Tongue (tissue), 2 donors: Measurements from ENCODE around the gene GRAP2. TPM values are rescaled to one million over a fixed set of nuclear protein-coding genes. Genes with fewer than 3 reads are reported as not detected.

Experiments used
- DNase-seq: peaks from one replicate; pipeline ENCODE4 v3.0.0-alpha.2; 2015
- total RNA-seq: library from RNA; depleted of rRNA; stranded (reverse); fragments of >200 nt; gene quantifications from one replicate; pipeline ENCODE4 v1.2.3, GENCODE V29; 2014

The GRAP2 gene
- total RNA-seq, 1 donor from 2014 or later = 2.8 TPM

GRCh38 chr22:39925909-39926679, 25.2 kb downstream of the GRAP2 start:
- no peak for DNase-seq

DNA sequence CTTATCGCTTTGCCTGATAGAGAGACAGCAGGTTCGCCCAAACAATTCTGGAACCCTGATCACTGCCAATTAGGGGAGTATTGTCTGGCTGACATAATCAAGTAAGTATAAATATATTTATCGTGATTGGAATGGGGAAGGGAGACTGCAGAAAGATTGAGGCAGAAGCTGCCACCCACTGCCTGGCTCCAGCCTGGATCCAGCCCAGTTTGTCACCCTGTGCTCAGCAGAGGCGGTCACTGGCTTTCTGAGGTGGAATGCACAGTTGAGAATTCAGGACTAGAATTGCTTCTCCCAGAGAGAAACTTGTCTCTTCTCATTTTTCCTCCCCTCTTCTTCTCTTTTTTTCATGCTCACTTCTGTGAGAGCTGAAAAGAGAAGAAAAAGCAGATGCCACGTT, 25.9 kb downstream of the GRAP2 start:
- DNase-seq = no peak

DNA sequence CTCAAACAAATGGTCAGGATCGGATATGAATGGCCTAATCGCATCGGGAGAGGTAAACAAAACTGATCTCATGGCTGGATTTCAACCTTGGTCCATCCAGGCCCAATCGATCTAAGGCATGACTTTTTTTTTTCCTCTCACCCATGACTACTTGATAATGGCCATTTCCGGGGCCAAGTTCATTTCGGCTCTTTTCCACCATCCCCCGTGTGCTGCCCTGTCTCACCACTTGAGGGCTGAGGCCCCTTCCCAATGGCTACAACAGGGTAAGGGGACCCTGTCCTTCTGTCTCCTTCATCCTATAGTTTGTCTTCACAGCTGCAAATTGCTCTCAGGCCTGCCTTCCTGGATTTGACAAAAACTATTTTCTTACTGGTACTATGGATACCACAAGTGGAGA, 26.7 kb downstream of the GRAP2 start:
- no peak for DNase-seq

DNA sequence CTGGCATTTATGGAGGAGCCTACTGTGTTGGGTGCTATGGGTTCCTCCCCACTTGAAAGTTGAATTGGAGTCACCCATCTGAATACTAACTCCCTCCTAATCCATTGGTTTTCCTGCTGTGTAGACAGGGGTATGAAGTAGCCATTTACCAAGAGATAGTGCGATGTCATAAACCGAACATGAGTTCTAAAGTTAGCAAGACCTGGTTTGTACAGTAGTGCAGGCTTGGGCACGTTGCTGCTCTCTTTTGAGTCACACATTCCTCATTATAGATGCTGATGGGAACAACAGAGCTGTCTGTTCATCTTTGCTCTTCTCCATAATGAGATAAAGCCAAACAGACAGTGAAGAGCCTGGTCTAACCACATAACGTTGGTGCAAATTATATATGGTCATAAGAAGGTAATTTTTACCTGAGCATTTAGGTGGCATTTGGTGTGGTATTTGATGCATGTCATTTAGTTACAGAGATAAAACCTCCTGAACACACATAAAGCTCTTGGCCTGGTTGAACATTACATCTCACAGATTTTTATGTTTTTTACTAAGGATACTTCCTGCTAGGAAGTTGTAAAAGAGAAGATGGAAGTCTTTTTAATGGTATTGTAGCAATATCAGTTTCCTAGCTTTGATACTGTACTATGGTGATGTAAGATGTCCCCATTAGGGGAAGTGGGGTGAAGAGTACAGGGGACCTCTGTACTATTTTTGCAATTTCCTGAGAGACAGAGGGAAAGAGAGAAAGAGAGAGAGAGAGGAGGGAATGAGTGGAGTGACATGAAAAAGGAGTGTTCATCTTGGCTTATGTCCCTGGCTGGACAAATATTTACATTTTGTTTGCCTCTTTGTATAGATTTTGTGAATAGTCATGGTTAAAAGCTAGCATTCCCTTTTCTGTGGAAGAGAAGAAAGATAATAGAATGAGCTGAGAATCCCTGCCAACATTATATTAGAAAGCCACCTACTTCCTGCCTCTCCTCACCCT, 27.9 kb downstream of the GRAP2 start:
- no peak for DNase-seq

DNA sequence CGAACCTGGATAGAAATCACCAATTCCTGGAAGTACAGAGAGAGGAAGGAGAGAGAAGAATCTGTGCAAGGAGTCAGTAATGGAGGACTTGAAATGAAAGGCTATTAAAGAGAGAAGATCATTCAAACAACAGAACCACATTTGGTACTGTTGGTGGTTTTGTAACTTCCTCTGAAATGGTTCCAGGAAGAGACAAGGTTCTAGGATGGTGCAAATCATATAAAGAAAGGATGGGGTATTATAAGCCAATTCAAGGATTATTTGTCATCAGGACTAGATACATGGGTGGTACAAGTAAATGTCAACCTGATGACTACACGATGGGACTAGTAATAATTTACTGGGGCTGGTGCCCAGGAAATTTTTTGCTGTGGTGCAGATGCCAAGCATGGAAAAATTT, 30.4 kb downstream of the GRAP2 start:
- no peak for DNase-seq

DNA sequence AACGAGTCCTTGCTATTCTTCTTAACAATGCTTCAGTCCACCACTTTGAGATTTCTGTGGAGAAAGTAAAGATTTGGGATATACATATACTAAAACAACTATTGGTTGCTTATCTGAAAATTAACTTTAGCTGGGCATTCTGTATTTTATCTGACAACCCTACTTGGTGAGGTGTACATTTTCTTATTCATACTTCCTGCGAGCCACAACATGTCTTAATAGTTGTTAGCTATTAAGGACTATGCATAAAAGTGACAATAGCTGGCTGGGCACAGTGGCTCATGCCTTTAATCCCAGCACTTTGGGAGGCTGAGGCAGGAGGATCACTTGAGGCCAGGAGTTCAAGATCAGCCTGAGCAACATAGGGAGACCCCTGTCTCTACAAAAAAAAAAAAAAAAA, 31.3 kb downstream of the GRAP2 start:
- DNase-seq = no peak

GRCh38 chr22:39932918-39933649, 32.2 kb downstream of the GRAP2 start:
- DNase-seq = no peak

DNA sequence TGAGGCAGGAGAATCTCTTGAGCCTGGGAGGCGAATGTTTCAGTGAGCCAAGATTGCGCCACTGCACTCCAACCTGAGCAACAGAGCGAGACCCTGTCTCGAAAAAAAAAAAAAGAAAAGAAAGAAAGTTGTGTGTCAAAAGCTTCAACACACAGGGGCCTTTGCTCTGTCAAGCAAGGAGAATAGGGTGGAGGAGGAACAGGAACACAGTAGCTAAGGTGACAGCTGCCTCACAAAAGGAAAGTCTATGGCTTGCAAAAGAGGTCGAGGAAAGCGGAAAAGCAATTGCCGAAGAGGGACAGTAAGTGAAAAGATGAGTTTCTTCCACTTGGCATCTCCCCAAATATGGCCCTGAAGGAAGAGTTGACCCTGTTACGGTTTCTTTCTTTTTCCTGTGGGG, 32.9 kb downstream of the GRAP2 start:
- no peak for DNase-seq

DNA sequence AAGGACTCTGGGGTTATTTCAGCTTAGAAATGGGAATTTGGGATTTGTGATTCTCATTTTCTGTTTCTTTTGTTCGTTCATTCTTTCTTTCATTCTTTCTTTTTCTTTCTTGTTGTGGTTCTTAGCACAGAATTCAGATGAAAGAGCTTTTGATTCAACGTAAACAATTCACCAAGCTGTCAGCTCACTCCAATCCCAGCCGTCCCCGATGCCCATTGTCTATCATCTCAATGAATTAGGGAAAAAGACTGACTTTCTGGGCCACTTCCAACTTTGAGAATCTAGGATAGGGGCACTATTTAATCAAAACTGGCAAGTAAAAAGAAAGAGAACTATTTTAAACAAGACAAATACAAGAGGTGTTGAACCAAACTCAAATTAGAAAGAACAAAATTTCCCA, 34.2 kb downstream of the GRAP2 start:
- no peak for DNase-seq

DNA sequence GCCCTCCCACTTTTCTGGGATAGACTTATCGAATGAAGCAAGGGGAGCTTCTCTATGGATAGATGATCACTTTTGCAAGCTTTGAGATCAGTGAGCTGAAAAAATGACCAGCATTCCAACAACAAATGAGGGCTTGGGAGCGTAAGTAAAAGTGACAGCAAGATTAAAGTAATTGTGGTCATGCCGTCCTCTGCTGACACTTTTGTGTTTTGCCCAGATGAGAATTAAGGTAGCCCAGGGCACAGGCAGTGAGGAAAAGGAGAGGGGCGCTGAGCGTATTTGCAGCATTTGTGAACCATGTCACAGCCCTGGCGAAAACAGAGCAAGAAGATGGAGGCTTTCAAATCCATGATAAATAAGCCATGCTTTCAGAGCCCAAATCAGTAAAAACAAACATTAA, 34.7 kb downstream of the GRAP2 start:
- no peak for DNase-seq

- DNase-seq = no peak
These were observed 35.8 kb downstream of the GRAP2 start for GRCh38 chr22:39936523-39937145.

DNA sequence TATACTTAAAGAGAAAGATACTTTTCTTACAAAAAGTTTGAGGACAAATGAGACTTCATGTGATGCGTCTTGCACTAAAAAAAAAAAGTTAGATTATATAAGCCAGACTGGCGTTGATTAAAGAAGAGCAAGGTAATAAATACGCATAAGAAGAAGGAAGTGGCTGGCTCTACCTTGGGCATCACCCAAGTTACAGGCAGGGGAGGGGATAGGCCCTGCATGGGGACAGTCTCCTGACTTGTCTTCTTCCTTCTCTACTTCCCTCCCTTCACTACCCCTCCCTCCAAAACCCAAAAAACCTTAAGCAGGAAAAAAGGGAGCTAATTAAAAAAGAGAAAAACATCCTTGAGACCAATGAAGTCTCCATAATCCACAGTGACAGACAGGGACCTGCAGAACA, 37.0 kb downstream of the GRAP2 start:
- no peak for DNase-seq

- no peak for DNase-seq
These were observed 37.7 kb downstream of the GRAP2 start for GRCh38 chr22:39938509-39939111.

- DNase-seq = no peak
These were observed 38.9 kb downstream of the GRAP2 start for GRCh38 chr22:39939830-39940229.

- no peak for DNase-seq
These were observed 39.9 kb downstream of the GRAP2 start for GRCh38 chr22:39940757-39941305.

- no peak for DNase-seq
These were observed 40.7 kb downstream of the GRAP2 start for GRCh38 chr22:39941601-39942000.

- no peak for DNase-seq
These were observed 41.8 kb downstream of the GRAP2 start for GRCh38 chr22:39942439-39943230.

GRCh38 chr22:39943337-39943736, 42.5 kb downstream of the GRAP2 start:
- DNase-seq = no peak

GRCh38 chr22:39943953-39944872, 43.3 kb downstream of the GRAP2 start:
- no peak for DNase-seq

DNA sequence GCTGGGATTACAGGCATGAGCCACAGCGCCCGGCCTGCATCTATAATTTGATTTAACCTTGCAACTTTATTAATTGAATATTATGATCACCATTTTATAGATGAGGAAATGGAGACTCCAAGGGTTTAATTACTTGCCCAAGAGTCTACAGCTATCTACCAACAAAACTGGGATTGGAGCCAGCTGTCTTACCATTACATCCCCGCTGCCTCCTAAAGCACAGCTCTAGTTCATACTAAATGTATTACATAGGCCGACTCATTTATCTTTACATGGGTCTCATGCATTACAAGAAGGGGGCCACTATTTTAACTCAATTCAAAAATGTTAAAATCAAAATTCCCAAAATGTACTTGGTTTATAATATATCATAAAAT, 45.2 kb downstream of the GRAP2 start:
- DNase-seq = no peak
